GM12878 (cell line): ENCODE results near the gene GDA. TPM values are rescaled to one million over a fixed set of nuclear protein-coding genes. Genes with fewer than 3 reads are reported as not detected.

ENCODE experiments used
- ATAC-seq: fragments of 200-7000 bp; cut with Tn5 transposase; 3 replicates; pipeline ENCODE4 v1.9.1; 2020; ENCODE audit warnings: mild to moderate bottlenecking, moderate library complexity
- BruUV-seq: library from RNA; stranded (reverse); fragments of 400-500 nt; replicated peaks from 2 replicates; lab custom pipeline; 2021; lab: Mats Ljungman, UMichigan
- CTCF ChIA-PET: fragments of 300-600 bp; sonication (Branson Sonifier 250); formaldehyde crosslinking; extraction: SDS; loops from one replicate; lab custom pipeline; 2021; ENCODE audit warnings: inconsistent platforms; lab: Yijun Ruan, JAX
- POLR2A ChIA-PET: fragments of 350-600 bp; formaldehyde crosslinking; extraction: SDS; loops from one replicate; lab custom pipeline; 2021; ENCODE audit warnings: inconsistent platforms; lab: Charles Lee
- RAD21 ChIA-PET: fragments of 300-600 bp; sonication (Branson Sonifier 250); formaldehyde crosslinking; loops from one replicate; lab custom pipeline; 2023; ENCODE audit warnings: antibody characterized with exemption; ENCODE audit not compliant: unreplicated experiment; lab: Charles Lee
- SMC1A ChIA-PET: fragments of 300-600 bp; sonication (Branson Sonifier 250); formaldehyde crosslinking; loops from one replicate; lab custom pipeline; 2023; ENCODE audit not compliant: unreplicated experiment, uncharacterized antibody; lab: Charles Lee
- DNase-seq: peaks from one replicate; pipeline ENCODE4 v3.0.0-alpha.2; 2011; ENCODE audit warnings: low read depth, low spot score
- FAIRE-seq: peaks from 3 replicates; lab custom pipeline; 2011; peaks lifted over from hg19 to GRCh38; lab: Jason Lieb, UNC
- H2AFZ ChIP-seq: 2 replicates; pipeline ENCODE4 v1.6.0; 2011; ENCODE audit warnings: low read depth, low read length, control low read depth; ENCODE audit not compliant: control insufficient read depth
- H3K27ac ChIP-seq: 2 replicates; pipeline ENCODE4 v1.5.1; 2011; ENCODE audit warnings: control low read depth; ENCODE audit not compliant: control insufficient read depth, insufficient read depth
- H3K27me3 ChIP-seq, 2 experiments: replicated peaks in 1 of 2; 2 replicates each; pipeline versions ENCODE4 v1.6.0 to v1.6.1; 2011; ENCODE audit warnings: low read length in 1 of 2; ENCODE audit not compliant: control insufficient read depth in 2 of 2, insufficient read depth in 2 of 2
- H3K36me3 ChIP-seq, 2 experiments: 2 replicates each; pipeline ENCODE4 v1.5.1; 2011; ENCODE audit warnings: low read length in 1 of 2; ENCODE audit not compliant: control insufficient read depth in 2 of 2, insufficient read depth in 2 of 2
- H3K4me1 ChIP-seq: 2 replicates; pipeline ENCODE4 v1.6.1; 2011; ENCODE audit warnings: mild to moderate bottlenecking, low read length, moderate library complexity, mixed read lengths; ENCODE audit not compliant: control insufficient read depth, insufficient read depth
- H3K4me2 ChIP-seq: 2 replicates; pipeline ENCODE4 v1.6.0; 2011; ENCODE audit warnings: control low read depth; ENCODE audit not compliant: control insufficient read depth, insufficient read depth
- H3K4me3 ChIP-seq: fragments of 200-600 bp; sonication (generic); 2 replicates; pipeline ENCODE4 v1.5.1; 2016
- H3K79me2 ChIP-seq: 2 replicates; pipeline ENCODE4 v1.6.0; 2011; ENCODE audit warnings: low read length; ENCODE audit not compliant: control insufficient read depth, insufficient read depth
- H3K9ac ChIP-seq: 2 replicates; pipeline ENCODE4 v1.8.0; 2011; ENCODE audit warnings: low read length, control low read depth, mixed read lengths; ENCODE audit not compliant: control insufficient read depth, insufficient read depth
- H3K9me3 ChIP-seq: replicated peaks from 3 replicates; pipeline ENCODE4 v1.5.1; 2011; ENCODE audit warnings: mild to moderate bottlenecking, low read length; ENCODE audit not compliant: control insufficient read depth, insufficient read depth
- H4K20me1 ChIP-seq: 2 replicates; pipeline ENCODE4 v1.6.0; 2011; ENCODE audit not compliant: control insufficient read depth, insufficient read depth
- BCL11A ChIP-seq: IDR thresholded peaks from 2 replicates; pipeline ENCODE4 v1.6.1; 2011; ENCODE audit warnings: low read depth, low read length
- BMI1 ChIP-seq: fragments of 450-650 bp; IDR thresholded peaks from 2 replicates; pipeline ENCODE4 v1.6.1; 2016; ENCODE audit warnings: mild to moderate bottlenecking, moderate library complexity, borderline replicate concordance
- CBX3 ChIP-seq: fragments of 200-600 bp; sonication (generic); IDR thresholded peaks from 2 replicates; pipeline ENCODE4 v1.6.1; 2016; ENCODE audit warnings: low read depth, borderline replicate concordance
- CHD1 ChIP-seq: IDR thresholded peaks from 2 replicates; pipeline ENCODE4 v1.6.1; 2012; ENCODE audit warnings: low read depth, low read length, improper control_type of control experiment
- CTCF ChIP-seq, 3 experiments: IDR thresholded peaks in 2 of 3; conservative IDR thresholded peaks in 1 of 3; 2 replicates each; pipeline ENCODE4 v1.5.1; 2011; ENCODE audit warnings: low read depth in 3 of 3, low read length in 3 of 3, mild to moderate bottlenecking in 3 of 3, control low read depth in 2 of 3, moderate library complexity in 2 of 3, inconsistent platforms in 1 of 3, mixed read lengths in 1 of 3; ENCODE audit not compliant: control insufficient read depth in 2 of 3, insufficient read depth in 1 of 3; ENCODE audit errors: extremely low read depth in 1 of 3
- IKZF1 ChIP-seq: fragments of 450-650 bp; conservative IDR thresholded peaks from 2 replicates; pipeline ENCODE4 v1.6.1; 2017; ENCODE audit warnings: antibody characterized with exemption, mild to moderate bottlenecking
- IKZF2 ChIP-seq, 2 experiments: fragments of 450-650 bp; IDR thresholded peaks; 2 replicates each; pipeline ENCODE4 v1.6.1; 2017; ENCODE audit warnings: mild to moderate bottlenecking in 2 of 2, moderate library complexity in 2 of 2
- IRF4 ChIP-seq: IDR thresholded peaks from 2 replicates; pipeline ENCODE4 v1.6.1; 2011; ENCODE audit warnings: low read depth, low read length
- MTA2 ChIP-seq: fragments of 450-650 bp; IDR thresholded peaks from 2 replicates; pipeline ENCODE4 v1.6.1; 2016; ENCODE audit warnings: low read depth, mild to moderate bottlenecking, moderate library complexity
- NBN ChIP-seq: fragments of 450-650 bp; IDR thresholded peaks from 2 replicates; pipeline ENCODE4 v1.6.1; 2016
- TCF3 ChIP-seq: IDR thresholded peaks from 2 replicates; pipeline ENCODE4 v1.6.1; 2012; ENCODE audit warnings: low read depth, mild to moderate bottlenecking, low read length, borderline replicate concordance; ENCODE audit not compliant: insufficient read depth
- TCF7 ChIP-seq: IDR thresholded peaks from 2 replicates; pipeline ENCODE4 v1.6.1; 2014; ENCODE audit warnings: antibody characterized with exemption, borderline replicate concordance
- ZNF217 ChIP-seq: fragments of 450-650 bp; IDR thresholded peaks from 2 replicates; pipeline ENCODE4 v1.6.1; 2017; ENCODE audit warnings: antibody characterized with exemption, mild to moderate bottlenecking
- WGBS: methylation state at CpG from one replicate; pipeline ENCODE4 v1.1.6; 2016; ENCODE audit warnings: low lambda C conversion rate; ENCODE audit not compliant: insufficient replicate concordance, insufficient coverage; ENCODE audit errors: missing lambda C conversion rate; 5-methylcytosine and 5-hydroxymethylcytosine counted together
- in situ Hi-C: fragments of 300-500 bp; cut with MboI; formaldehyde crosslinking; loops from 9 replicates; pipeline ENCODE4 v1.14.3; 2018; ENCODE audit warnings: mixed read lengths
- intact Hi-C: fragments of 100-400 bp; cut with micrococcal nuclease; formaldehyde crosslinking; loops from one replicate; pipeline ENCODE4 v1.14.2; 2022; ENCODE audit not compliant: unreplicated experiment
- polyA plus RNA-seq, 11 experiments: library from polyadenylated mRNA; depleted of rRNA in 4 of 11; unstranded in 6 of 11; stranded (reverse) in 5 of 11; fragments of >200 nt; fragmentation: Nextera tagmentation in 4 of 11; fragmentation: Illumina TruSeq in 1 of 11; extraction: Ambion mirVana in 4 of 11; extraction: Trizol in 1 of 11; gene quantifications; 1 replicate in 1 of 11; 2 replicates in 10 of 11; pipeline versions ENCODE4 v1.2.1 to v1.2.3, GENCODE V29; 2011 to 2016; ENCODE audit warnings: inconsistent platforms in 2 of 11, missing spikeins in 2 of 11, low read depth in 1 of 11
- total RNA-seq, 4 experiments: library from RNA; depleted of rRNA in 3 of 4; stranded (reverse); fragments of >200 nt in 3 of 4; fragmentation: Illumina TruSeq in 1 of 4; extraction: Trizol in 1 of 4; gene quantifications; 2 replicates each; pipeline versions ENCODE4 v1.2.1 to v1.2.3, GENCODE V29; 2013 to 2021
- TF ChIP-seq, protein P1 (sequence below): fragments of 450-650 bp; IDR thresholded peaks from 2 replicates; pipeline ENCODE4 v1.6.1; 2016; ENCODE audit warnings: mild to moderate bottlenecking
- TF ChIP-seq, protein P2 (sequence below): IDR thresholded peaks from 2 replicates; pipeline ENCODE4 v1.6.1; 2011; ENCODE audit warnings: low read depth, low read length, improper control_type of control experiment, borderline replicate concordance

GDA gene
- total and polyA plus RNA-seq, 10 of the 15 experiments (the other 5 are each of a cell fraction or from before 2014, with no cell fraction given): 0.19 to 17.9 (median 0.48) TPM; not detected in 2

GRCh38 chr9:72193478-72193881 lies 44.2 kb downstream of the GDA start (continued):
- TF ChIP-seq CHD1 (no peak), NBN (peak; percentile 60; the same call in 1 of the 2 replicates), TCF3 (no peak), MTA2 (peak; percentile 64; the same call in 1 of the 2 replicates), BCL11A (0 out of 2 replicates have a peak, but pooled peaks have one; percentile 26), CBX3 (no peak), ZNF217 (0 out of 2 replicates have a peak, but pooled peaks have one; percentile 22), IRF4 (0 out of 2 replicates have a peak, but pooled peaks have one; percentile 24), IKZF1 (peak; percentile 79), IKZF2 (IDR thresholded peaks at IDR 0.05) (peak; percentile 60 to 64; a peak in 2 of 4 replicates)
- TF ChIP-seq, protein P1, sequence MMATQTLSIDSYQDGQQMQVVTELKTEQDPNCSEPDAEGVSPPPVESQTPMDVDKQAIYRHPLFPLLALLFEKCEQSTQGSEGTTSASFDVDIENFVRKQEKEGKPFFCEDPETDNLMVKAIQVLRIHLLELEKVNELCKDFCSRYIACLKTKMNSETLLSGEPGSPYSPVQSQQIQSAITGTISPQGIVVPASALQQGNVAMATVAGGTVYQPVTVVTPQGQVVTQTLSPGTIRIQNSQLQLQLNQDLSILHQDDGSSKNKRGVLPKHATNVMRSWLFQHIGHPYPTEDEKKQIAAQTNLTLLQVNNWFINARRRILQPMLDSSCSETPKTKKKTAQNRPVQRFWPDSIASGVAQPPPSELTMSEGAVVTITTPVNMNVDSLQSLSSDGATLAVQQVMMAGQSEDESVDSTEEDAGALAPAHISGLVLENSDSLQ: peak; percentile 54
- TF ChIP-seq, protein P2, sequence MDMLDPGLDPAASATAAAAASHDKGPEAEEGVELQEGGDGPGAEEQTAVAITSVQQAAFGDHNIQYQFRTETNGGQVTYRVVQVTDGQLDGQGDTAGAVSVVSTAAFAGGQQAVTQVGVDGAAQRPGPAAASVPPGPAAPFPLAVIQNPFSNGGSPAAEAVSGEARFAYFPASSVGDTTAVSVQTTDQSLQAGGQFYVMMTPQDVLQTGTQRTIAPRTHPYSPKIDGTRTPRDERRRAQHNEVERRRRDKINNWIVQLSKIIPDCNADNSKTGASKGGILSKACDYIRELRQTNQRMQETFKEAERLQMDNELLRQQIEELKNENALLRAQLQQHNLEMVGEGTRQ: no peak

- in situ Hi-C loops: no loop called here
- Histone ChIP-seq H3K4me2 (no peak overlapping the region), H3K79me2 (no peaks in the 10 kb centered on the region), H3K36me3 (no peaks in the 10 kb centered on the region), H3K27ac (no peak overlapping the region), H4K20me1 (no peaks in the 10 kb centered on the region), H3K9me3 (no peaks in the 10 kb centered on the region), H3K27me3 (no peaks in the 10 kb centered on the region), H3K9ac (no peak overlapping the region), H2AFZ (no peak overlapping the region), H3K4me3 (no peak overlapping the region), H3K4me1 (no peaks in the 10 kb centered on the region)
- WGBS: 29% methylated on average over 3 of the region's 3 CpGs
- ATAC-seq: no peak
- no peak for FAIRE-seq
- RAD21 ChIA-PET: interaction anchor here (13.6 kb wide), 1 partner anchor 73 kb away, joined by 242 read pairs; no protein-coding TSS in a partner anchor
- intact Hi-C loops: no loop called here
- TF ChIP-seq CTCF (IDR thresholded peaks at IDR 0.05 in 2 of 3, conservative IDR thresholded peaks at IDR 0.05 in 1 of 3; ENCODE audit: control insufficient read depth in 2 of 3, extremely low read depth in 1 of 3, insufficient read depth in 1 of 3, low read depth in 3 of 3, low read length in 3 of 3) (no peak), BMI1 (no peak), TCF7 (no peak)
- POLR2A ChIA-PET: no interaction called here
- CTCF ChIA-PET: interaction anchor here (0.9 to 10.5 kb wide), 4 partner anchors 25 to 174 kb away, joined by 3 to 468 read pairs (median 6); no protein-coding TSS in a partner anchor
- DNase-seq: no peak
- SMC1A ChIA-PET: interaction anchor here (1.3 to 1.7 kb wide), 5 partner anchors 11 to 160 kb away, joined by 3 to 9 read pairs (median 4); no protein-coding TSS in a partner anchor
- no TSS peak for BruUV-seq
These were observed 50.0 kb downstream of the GDA start for GRCh38 chr9:72199238-72199637.
